IMR-90 (cell line): Measurements from ENCODE around the gene MOB2. TPM values are rescaled to one million over a fixed set of nuclear protein-coding genes. Genes with fewer than 3 reads are reported as not detected.

Experiments
- ATAC-seq: fragments of 200-7000 bp; cut with Tn5 transposase; 2 replicates; pipeline ENCODE4 v1.9.1; 2020; ENCODE audit warnings: low read depth, mild to moderate bottlenecking, moderate library complexity
- BruUV-seq: library from RNA; stranded (reverse); fragments of 400-500 nt; replicated peaks from 2 replicates; lab custom pipeline; 2021; lab: Mats Ljungman, UMichigan
- CTCF ChIA-PET: fragments of 300-600 bp; formaldehyde crosslinking; extraction: SDS; loops from one replicate; lab custom pipeline; 2021; ENCODE audit warnings: antibody characterized with exemption; lab: Yijun Ruan, JAX
- POLR2A ChIA-PET: fragments of 300-600 bp; sonication (Branson Sonifier 250); formaldehyde crosslinking; loops from one replicate; lab custom pipeline; 2022; ENCODE audit warnings: antibody characterized with exemption; ENCODE audit not compliant: unreplicated experiment; lab: Charles Lee
- DNase-seq: peaks from one replicate; pipeline ENCODE4 v3.0.0; 2013
- H2AFZ ChIP-seq: replicated peaks from 2 replicates; pipeline ENCODE3; 2013; ENCODE audit warnings: low read length, mild to moderate bottlenecking; ENCODE audit not compliant: poor library complexity
- H2AK5ac ChIP-seq: 2 replicates; pipeline ENCODE4 v1.6.1; 2013; ENCODE audit warnings: low read depth, low read length, inconsistent platforms
- H2AK9ac ChIP-seq: replicated peaks from 2 replicates; pipeline ENCODE3; 2013; ENCODE audit warnings: mild to moderate bottlenecking, low read depth, low read length, moderate library complexity; ENCODE audit not compliant: poor library complexity
- H2BK120ac ChIP-seq: 2 replicates; pipeline ENCODE4 v1.6.1; 2013; ENCODE audit warnings: low read depth, low read length, inconsistent platforms
- H2BK15ac ChIP-seq: 3 replicates; pipeline ENCODE4 v1.6.1; 2013; ENCODE audit warnings: low read depth, low read length, inconsistent platforms
- H2BK20ac ChIP-seq: 2 replicates; pipeline ENCODE4 v1.6.1; 2013; ENCODE audit warnings: low read depth, mild to moderate bottlenecking, inconsistent platforms, low read length, moderate library complexity
- H2BK5ac ChIP-seq: 2 replicates; pipeline ENCODE4 v1.6.1; 2013; ENCODE audit warnings: mild to moderate bottlenecking, low read depth, low read length, inconsistent platforms; ENCODE audit not compliant: poor library complexity, severe bottlenecking
- H3K14ac ChIP-seq: replicated peaks from 2 replicates; pipeline ENCODE4 v1.6.1; 2013; ENCODE audit warnings: low read depth, low read length, inconsistent platforms
- H3K18ac ChIP-seq: 2 replicates; pipeline ENCODE4 v1.6.1; 2013; ENCODE audit warnings: low read depth, low read length, control low read depth
- H3K23ac ChIP-seq: 2 replicates; pipeline ENCODE4 v1.6.1; 2013; ENCODE audit warnings: low read depth, low read length, inconsistent platforms
- H3K27ac ChIP-seq: 2 replicates; pipeline ENCODE4 v1.5.1; 2013; ENCODE audit warnings: mild to moderate bottlenecking, control low read depth, low read length; ENCODE audit not compliant: insufficient read depth
- H3K27me3 ChIP-seq: 2 replicates; pipeline ENCODE4 v1.6.1; 2013; ENCODE audit warnings: low read length; ENCODE audit not compliant: control insufficient read depth, insufficient read depth
- H3K36me3 ChIP-seq: 2 replicates; pipeline ENCODE4 v1.6.1; 2013; ENCODE audit warnings: low read length, mixed read lengths; ENCODE audit not compliant: control insufficient read depth, insufficient read depth
- H3K4ac ChIP-seq: 2 replicates; pipeline ENCODE4 v1.6.1; 2013; ENCODE audit warnings: low read depth, low read length, inconsistent platforms
- H3K4me1 ChIP-seq: 2 replicates; pipeline ENCODE4 v1.6.1; 2013; ENCODE audit warnings: low read length, mixed read lengths; ENCODE audit not compliant: control insufficient read depth, insufficient read depth
- H3K4me2 ChIP-seq: 2 replicates; pipeline ENCODE4 v1.6.1; 2013; ENCODE audit warnings: low read depth, mild to moderate bottlenecking, control low read depth, low read length, moderate library complexity
- H3K4me3 ChIP-seq: 2 replicates; pipeline ENCODE4 v1.5.1; 2013; ENCODE audit warnings: low read depth, mild to moderate bottlenecking, control low read depth, low read length, moderate library complexity; ENCODE audit not compliant: insufficient read depth
- H3K56ac ChIP-seq: 2 replicates; pipeline ENCODE4 v1.6.1; 2013; ENCODE audit warnings: low read length, inconsistent platforms; ENCODE audit not compliant: insufficient read depth; ENCODE audit errors: extremely low read depth
- H3K79me1 ChIP-seq, 2 experiments: 2 replicates each; pipeline ENCODE4 v1.6.1; 2013; ENCODE audit warnings: low read length in 2 of 2, inconsistent platforms in 1 of 2, low read depth in 1 of 2
- H3K9ac ChIP-seq: 2 replicates; pipeline ENCODE4 v1.6.1; 2013; ENCODE audit warnings: low read depth, low read length, control low read depth
- H3K9me1 ChIP-seq: 2 replicates; pipeline ENCODE4 v1.6.1; 2013; ENCODE audit warnings: low read length, inconsistent platforms; ENCODE audit not compliant: insufficient read depth
- H3K9me3 ChIP-seq: 2 replicates; pipeline ENCODE4 v1.6.1; 2013; ENCODE audit warnings: low read length; ENCODE audit not compliant: control insufficient read depth, insufficient read depth
- H4K20me1 ChIP-seq: 2 replicates; pipeline ENCODE4 v1.6.1; 2013; ENCODE audit warnings: low read length, inconsistent platforms; ENCODE audit not compliant: insufficient read depth
- H4K5ac ChIP-seq: 2 replicates; pipeline ENCODE4 v1.6.1; 2013; ENCODE audit warnings: mild to moderate bottlenecking, low read depth, low read length, control low read depth
- H4K8ac ChIP-seq, 2 experiments: 2 replicates each; pipeline ENCODE4 v1.6.1; 2013; ENCODE audit warnings: low read depth in 2 of 2, low read length in 2 of 2, control low read depth in 1 of 2, inconsistent platforms in 1 of 2
- H4K91ac ChIP-seq: 2 replicates; pipeline ENCODE4 v1.6.1; 2013; ENCODE audit warnings: low read depth, low read length, inconsistent platforms; ENCODE audit not compliant: insufficient read depth
- RCOR1 ChIP-seq: IDR thresholded peaks from 2 replicates; pipeline ENCODE4 v1.6.1; 2012; ENCODE audit warnings: mild to moderate bottlenecking, low read length, improper control_type of control experiment; ENCODE audit not compliant: insufficient replicate concordance
- WGBS, 2 experiments: methylation state at CpG; one replicate each; pipeline versions ENCODE4 v1.1.5 to v1.1.7; 2013; ENCODE audit warnings: missing lambda C conversion rate in 2 of 2; ENCODE audit not compliant: insufficient read length in 1 of 2; ENCODE audit errors: extremely low coverage in 2 of 2; 5-methylcytosine and 5-hydroxymethylcytosine counted together
- dilution Hi-C: fragments of 300-500 bp; cut with HindIII; formaldehyde crosslinking; loops from one replicate; pipeline ENCODE4 v1.14.3; 2018; ENCODE audit warnings: low sequenced_read_pairs; ENCODE audit not compliant: unreplicated experiment
- in situ Hi-C: fragments of 300-500 bp; cut with MboI; formaldehyde crosslinking; loops from 3 replicates; pipeline ENCODE4 v1.14.3; 2019; ENCODE audit warnings: low sequenced_read_pairs, inconsistent platforms, mixed read lengths
- intact Hi-C: fragments of 100-400 bp; cut with micrococcal nuclease; formaldehyde crosslinking; loops from 2 replicates; pipeline ENCODE4 v1.10.0; 2022
- polyA plus RNA-seq, 3 experiments: library from polyadenylated mRNA; depleted of rRNA; stranded (reverse); fragments of >200 nt; gene quantifications; 2 replicates each; pipeline ENCODE4 v1.2.3, GENCODE V29; 2012; ENCODE audit warnings: low replicate concordance in 1 of 3
- total RNA-seq: library from RNA; depleted of rRNA; stranded (reverse); fragments of >200 nt; gene quantifications from 2 replicates; pipeline ENCODE4 v1.2.3, GENCODE V29; 2012

The MOB2 gene
- total and polyA plus RNA-seq, 2 of the 4 experiments (the other 2 are of a cell fraction) = 23.7 to 36.2 TPM

- Histone ChIP-seq H4K5ac (no peak overlapping the region), H2AFZ (no peak overlapping the region), H3K27me3 (no peaks in the 10 kb centered on the region), H2BK15ac (no peak overlapping the region), H3K9me3 (no peaks in the 10 kb centered on the region), H3K56ac (no peak overlapping the region), H3K4ac (no peak overlapping the region), H3K27ac (no peak overlapping the region), H4K8ac (no peak overlapping the region), H3K4me3 (no peak overlapping the region), H2BK5ac (no peak overlapping the region), H3K18ac (no peak overlapping the region), H3K79me1 (peaks cover 32 to 81% of the 10 kb centered on the region in 2 experiments), H3K36me3 (peaks cover 9% of the 10 kb centered on the region), H3K9ac (no peak overlapping the region), H3K4me1 (peaks cover 3% of the 10 kb centered on the region; the same call in 1 of the 2 replicates), H4K20me1 (peaks cover 88% of the 10 kb centered on the region), H2BK120ac (no peak overlapping the region), H4K91ac (no peak overlapping the region), H2BK20ac (no peak overlapping the region), H3K9me1 (peaks cover 24% of the 10 kb centered on the region), H3K14ac (no peak overlapping the region), H3K4me2 (no peak overlapping the region), H3K23ac (no peak overlapping the region), H2AK5ac (no peak overlapping the region), H2AK9ac (no peak overlapping the region)
- DNase-seq = no peak
- POLR2A ChIA-PET = no interaction called here
- TF ChIP-seq RCOR1 = no peak
- in situ Hi-C loops (no loop called here), intact Hi-C loops (no loop called here), dilution Hi-C loops (no loop called here)
- CTCF ChIA-PET = no interaction called here
- ATAC-seq = no peak
- 94% methylated on average over 12 of the region's 19 CpGs; no CpG with 5 or more reads in 1 of the 2 experiments for WGBS, 2 experiments
- no TSS peak for BruUV-seq
These were observed 44.3 kb upstream of the MOB2 start for GRCh38 chr11:1530686-1531448.
